HL-60 (cell line): ENCODE results near the gene ARHGEF17.
"Not testable (repeated sequence)": the region's sequence is repeated elsewhere in the genome, so short reads cannot be mapped to it uniquely, and the experiment has no call there.

Source experiments
- DNase-seq, 2 experiments: peaks; one replicate each; pipeline ENCODE4 v3.0.0-alpha.2; 2010 to 2020; ENCODE audit warnings: low read depth in 1 of 2, low spot score in 1 of 2
- H3K27ac ChIP-seq: fragments of 250-450 bp; sonication (Bioruptor Pico); replicated peaks from 2 replicates; pipeline ENCODE4 v1.5.1; 2020; ENCODE audit warnings: mild to moderate bottlenecking, moderate library complexity
- H3K27me3 ChIP-seq: fragments of 250-450 bp; sonication (Bioruptor Pico); 2 replicates; pipeline ENCODE4 v1.5.1; 2021; ENCODE audit warnings: mild to moderate bottlenecking, moderate library complexity; ENCODE audit not compliant: insufficient read depth, poor library complexity, severe bottlenecking
- H3K4me3 ChIP-seq: replicated peaks from 2 replicates; pipeline ENCODE4 v1.5.1; 2011; ENCODE audit warnings: mild to moderate bottlenecking, control low read depth, low read length; ENCODE audit not compliant: insufficient read depth
- GABPA ChIP-seq: IDR thresholded peaks from 2 replicates; pipeline ENCODE4 v1.6.1; 2012; ENCODE audit warnings: low read depth
- POLR2AphosphoS5 ChIP-seq: IDR thresholded peaks from 2 replicates; pipeline ENCODE4 v1.6.1; 2012; ENCODE audit warnings: low read depth
- SPI1 ChIP-seq: IDR thresholded peaks from 2 replicates; pipeline ENCODE4 v1.6.1; 2012; ENCODE audit warnings: low read depth, mild to moderate bottlenecking, borderline replicate concordance
- TF ChIP-seq, protein P1 (sequence below): IDR thresholded peaks from one replicate; pipeline ENCODE4 v1.5.1; 2011; ENCODE audit warnings: low read length, control low read depth, inconsistent platforms; ENCODE audit not compliant: insufficient read depth
- TF ChIP-seq, protein P2 (sequence below): IDR thresholded peaks from 2 replicates; pipeline ENCODE4 v1.6.1; 2012; ENCODE audit warnings: low read depth; ENCODE audit not compliant: insufficient replicate concordance

Gene ARHGEF17

DNA sequence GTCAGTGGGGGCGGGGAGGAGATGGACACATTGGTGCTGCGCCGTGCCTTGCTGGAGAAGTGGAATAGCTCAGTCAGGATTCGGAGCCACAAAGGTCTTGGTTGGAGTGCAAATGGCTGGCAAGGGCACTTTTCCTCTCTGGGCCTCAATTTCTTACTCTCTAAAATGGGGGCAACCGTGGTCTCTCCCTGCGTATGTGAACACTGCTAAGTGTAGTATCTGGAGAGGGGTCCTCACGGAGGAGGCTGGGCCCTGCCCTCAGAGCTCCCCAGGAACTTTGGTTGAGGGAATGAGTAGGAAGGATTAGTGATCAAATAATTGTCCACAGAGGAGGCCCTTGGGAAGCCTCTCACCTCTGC lies 35.4 kb upstream of the ARHGEF17 start:
- TF ChIP-seq, protein P1, sequence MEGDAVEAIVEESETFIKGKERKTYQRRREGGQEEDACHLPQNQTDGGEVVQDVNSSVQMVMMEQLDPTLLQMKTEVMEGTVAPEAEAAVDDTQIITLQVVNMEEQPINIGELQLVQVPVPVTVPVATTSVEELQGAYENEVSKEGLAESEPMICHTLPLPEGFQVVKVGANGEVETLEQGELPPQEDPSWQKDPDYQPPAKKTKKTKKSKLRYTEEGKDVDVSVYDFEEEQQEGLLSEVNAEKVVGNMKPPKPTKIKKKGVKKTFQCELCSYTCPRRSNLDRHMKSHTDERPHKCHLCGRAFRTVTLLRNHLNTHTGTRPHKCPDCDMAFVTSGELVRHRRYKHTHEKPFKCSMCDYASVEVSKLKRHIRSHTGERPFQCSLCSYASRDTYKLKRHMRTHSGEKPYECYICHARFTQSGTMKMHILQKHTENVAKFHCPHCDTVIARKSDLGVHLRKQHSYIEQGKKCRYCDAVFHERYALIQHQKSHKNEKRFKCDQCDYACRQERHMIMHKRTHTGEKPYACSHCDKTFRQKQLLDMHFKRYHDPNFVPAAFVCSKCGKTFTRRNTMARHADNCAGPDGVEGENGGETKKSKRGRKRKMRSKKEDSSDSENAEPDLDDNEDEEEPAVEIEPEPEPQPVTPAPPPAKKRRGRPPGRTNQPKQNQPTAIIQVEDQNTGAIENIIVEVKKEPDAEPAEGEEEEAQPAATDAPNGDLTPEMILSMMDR = no peak
- TF ChIP-seq GABPA (no peak), POLR2AphosphoS5 (no peak), SPI1 (no peak)
- TF ChIP-seq, protein P2, sequence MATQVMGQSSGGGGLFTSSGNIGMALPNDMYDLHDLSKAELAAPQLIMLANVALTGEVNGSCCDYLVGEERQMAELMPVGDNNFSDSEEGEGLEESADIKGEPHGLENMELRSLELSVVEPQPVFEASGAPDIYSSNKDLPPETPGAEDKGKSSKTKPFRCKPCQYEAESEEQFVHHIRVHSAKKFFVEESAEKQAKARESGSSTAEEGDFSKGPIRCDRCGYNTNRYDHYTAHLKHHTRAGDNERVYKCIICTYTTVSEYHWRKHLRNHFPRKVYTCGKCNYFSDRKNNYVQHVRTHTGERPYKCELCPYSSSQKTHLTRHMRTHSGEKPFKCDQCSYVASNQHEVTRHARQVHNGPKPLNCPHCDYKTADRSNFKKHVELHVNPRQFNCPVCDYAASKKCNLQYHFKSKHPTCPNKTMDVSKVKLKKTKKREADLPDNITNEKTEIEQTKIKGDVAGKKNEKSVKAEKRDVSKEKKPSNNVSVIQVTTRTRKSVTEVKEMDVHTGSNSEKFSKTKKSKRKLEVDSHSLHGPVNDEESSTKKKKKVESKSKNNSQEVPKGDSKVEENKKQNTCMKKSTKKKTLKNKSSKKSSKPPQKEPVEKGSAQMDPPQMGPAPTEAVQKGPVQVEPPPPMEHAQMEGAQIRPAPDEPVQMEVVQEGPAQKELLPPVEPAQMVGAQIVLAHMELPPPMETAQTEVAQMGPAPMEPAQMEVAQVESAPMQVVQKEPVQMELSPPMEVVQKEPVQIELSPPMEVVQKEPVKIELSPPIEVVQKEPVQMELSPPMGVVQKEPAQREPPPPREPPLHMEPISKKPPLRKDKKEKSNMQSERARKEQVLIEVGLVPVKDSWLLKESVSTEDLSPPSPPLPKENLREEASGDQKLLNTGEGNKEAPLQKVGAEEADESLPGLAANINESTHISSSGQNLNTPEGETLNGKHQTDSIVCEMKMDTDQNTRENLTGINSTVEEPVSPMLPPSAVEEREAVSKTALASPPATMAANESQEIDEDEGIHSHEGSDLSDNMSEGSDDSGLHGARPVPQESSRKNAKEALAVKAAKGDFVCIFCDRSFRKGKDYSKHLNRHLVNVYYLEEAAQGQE = no peak
- peak overlapping the region; percentile 63 for H3K27ac ChIP-seq
- H3K4me3 ChIP-seq = peak overlapping the region; percentile 59
- DNase-seq = no peak
- no peaks in the 10 kb centered on the region for H3K27me3 ChIP-seq

DNA sequence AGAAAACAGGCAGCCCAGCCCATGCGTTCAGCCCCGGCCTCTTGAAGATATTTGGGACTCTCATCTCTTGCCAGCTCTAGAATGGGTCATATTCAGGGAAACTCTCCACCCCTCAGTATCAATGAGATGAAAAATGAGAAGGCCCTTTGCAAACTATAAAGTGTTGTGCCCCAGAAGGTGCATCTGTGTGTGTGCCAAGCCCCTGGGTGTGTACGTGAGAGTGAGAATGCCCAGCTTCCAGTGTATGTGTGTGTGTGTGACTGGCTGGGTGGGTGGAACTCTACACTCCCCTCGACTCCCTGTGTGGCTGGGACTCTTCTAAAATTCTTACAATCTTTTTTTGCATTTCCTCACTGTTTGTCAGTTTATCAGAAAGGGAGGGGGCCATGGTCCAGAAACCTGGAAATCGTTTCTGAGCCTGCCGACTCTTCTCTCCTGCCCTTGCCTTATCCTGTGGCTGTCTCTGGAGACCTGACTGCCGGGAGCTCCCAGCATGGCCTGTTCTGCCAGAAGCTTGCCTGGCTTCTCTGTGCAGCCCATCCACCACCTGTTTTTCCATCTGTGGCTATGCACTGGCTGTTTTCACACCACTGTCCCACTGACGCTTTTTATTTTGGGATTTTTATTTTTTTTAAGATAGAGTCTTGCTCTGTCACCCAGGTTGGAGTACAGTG lies 34.7 kb upstream of the ARHGEF17 start:
- no peak overlapping the region; the same call in 1 of the 2 replicates for H3K27ac ChIP-seq
- H3K4me3 ChIP-seq = peak overlapping the region; percentile 59
- no peak for DNase-seq
- TF ChIP-seq POLR2AphosphoS5 (no peak), GABPA (no peak), SPI1 (no peak)
- TF ChIP-seq, protein P1 = no peak
- TF ChIP-seq, protein P2 = no peak
- no peaks in the 10 kb centered on the region for H3K27me3 ChIP-seq

DNA sequence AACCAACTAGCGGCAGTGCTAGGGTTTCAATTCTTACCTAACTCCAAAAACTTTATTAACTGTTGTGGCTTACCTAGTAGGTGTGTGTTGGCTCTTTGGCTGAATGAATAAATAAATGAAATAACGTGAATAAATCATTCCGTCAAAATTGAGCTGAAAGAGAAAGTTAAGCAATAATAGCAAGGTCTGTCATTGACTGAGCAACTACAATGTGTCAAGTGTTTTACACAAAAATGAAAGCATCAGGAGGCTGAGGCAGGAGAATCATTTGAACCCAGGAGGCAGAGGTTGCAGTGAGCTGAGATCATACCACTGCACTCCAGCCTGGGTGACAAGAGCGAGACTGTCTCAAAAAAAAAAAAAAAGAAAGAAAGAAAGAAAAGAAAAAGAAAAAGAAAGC lies 33.9 kb upstream of the ARHGEF17 start:
- H3K27ac ChIP-seq, DNase-seq, H3K27me3 ChIP-seq: not testable (repeated sequence)
- H3K4me3 ChIP-seq = peak overlapping the region; percentile 59

DNA sequence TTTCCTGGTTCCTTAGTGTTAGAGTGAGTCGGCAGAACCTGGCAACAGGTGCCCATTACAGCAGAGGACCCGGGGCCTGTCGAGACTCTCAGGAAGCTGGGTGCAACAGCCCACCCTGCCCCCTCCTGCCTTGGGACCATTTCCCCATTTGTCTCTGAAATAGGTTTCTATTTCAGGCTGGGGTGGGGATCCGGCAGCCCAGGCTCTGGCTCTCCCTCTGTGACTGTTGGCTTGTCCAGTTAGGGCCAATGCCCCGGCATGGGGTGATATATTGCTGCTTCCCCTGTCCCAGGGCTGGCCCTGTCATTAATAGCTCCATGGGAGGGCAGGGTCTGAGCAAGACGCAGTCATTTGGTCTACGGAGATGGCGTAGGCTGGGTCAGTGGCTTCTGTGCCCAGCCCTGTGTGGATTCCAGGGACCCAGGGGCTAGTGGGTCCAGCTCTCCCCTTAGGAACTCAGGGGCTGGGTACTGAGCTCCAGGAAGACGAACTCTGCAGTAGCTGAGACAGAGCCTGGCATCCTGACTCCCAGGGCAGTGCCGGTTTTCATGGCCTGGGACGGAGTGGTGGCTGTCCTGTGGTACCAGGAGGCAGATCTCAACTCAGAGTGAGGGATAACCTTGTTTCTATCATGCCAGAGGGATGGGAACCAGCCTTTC lies 33.2 kb upstream of the ARHGEF17 start:
- DNase-seq = peak in 1 of 2 experiments; percentile 29
- Histone ChIP-seq H3K27ac (no peak overlapping the region), H3K4me3 (peak overlapping the region; percentile 22), H3K27me3 (no peaks in the 10 kb centered on the region)
- TF ChIP-seq, protein P2 = no peak
- TF ChIP-seq SPI1 = peak; percentile 31; the same call in 1 of the 2 replicates
